ENCODE data around the gene KRTAP10-2.
"Not testable (repeated sequence)": the region's sequence is repeated elsewhere in the genome, so short reads cannot be mapped to it uniquely, and the experiment has no call there.

KRTAP10-2 gene

GRCh38 chr21:44583089-44583799, 31.9 kb upstream of the KRTAP10-2 start:
- no peak for DNase-seq (ENCODE audit: low spot score)

- no peak for DNase-seq (ENCODE audit: low spot score)
Measured at GRCh38 chr21:44582055-44582454, 30.8 kb upstream of the KRTAP10-2 start.

GRCh38 chr21:44581158-44581557, 29.9 kb upstream of the KRTAP10-2 start:
- DNase-seq (ENCODE audit: low spot score): no peak

GRCh38 chr21:44580231-44580821, 29.0 kb upstream of the KRTAP10-2 start, which contains the start of gene KRTAP10-5:
Gene KRTAP10-5 (minus strand): TSS chr21:44580604. CDS start chr21:44580578, 26 bp downstream.
- not testable (repeated sequence) for DNase-seq (ENCODE audit: low spot score)

GRCh38 chr21:44579833-44580144, 28.5 kb upstream of the KRTAP10-2 start:
- DNase-seq (ENCODE audit: low spot score): no peak

GRCh38 chr21:44579056-44579832, 27.9 kb upstream of the KRTAP10-2 start:
- no peak for DNase-seq (ENCODE audit: low spot score)

- no peak for DNase-seq (ENCODE audit: low spot score)
Measured at GRCh38 chr21:44578371-44579055, 27.2 kb upstream of the KRTAP10-2 start.

GRCh38 chr21:44576025-44576420, 24.7 kb upstream of the KRTAP10-2 start:
- DNase-seq (ENCODE audit: low spot score): no peak

GRCh38 chr21:44575307-44576024, 24.2 kb upstream of the KRTAP10-2 start:
- no peak for DNase-seq (ENCODE audit: low spot score)

GRCh38 chr21:44574457-44575306, 23.4 kb upstream of the KRTAP10-2 start:
- DNase-seq (ENCODE audit: low spot score): no peak

- DNase-seq (ENCODE audit: low spot score): not testable (repeated sequence)
Measured at GRCh38 chr21:44573630-44574456, 22.5 kb upstream of the KRTAP10-2 start, which contains the start of gene KRTAP10-4. Gene KRTAP10-4 (plus strand): TSS chr21:44573729. CDS start chr21:44573759, 30 bp downstream.

- DNase-seq (ENCODE audit: low spot score): no peak
Measured at GRCh38 chr21:44572959-44573583, 21.8 kb upstream of the KRTAP10-2 start.

GRCh38 chr21:44571844-44572782, 20.8 kb upstream of the KRTAP10-2 start:
- DNase-seq (ENCODE audit: low spot score): no peak

GRCh38 chr21:44571296-44571695, 20.0 kb upstream of the KRTAP10-2 start:
- no peak for DNase-seq (ENCODE audit: low spot score)

- DNase-seq (ENCODE audit: low spot score): no peak
Measured at GRCh38 chr21:44569861-44570517, 18.7 kb upstream of the KRTAP10-2 start.

GRCh38 chr21:44568667-44569556, 17.6 kb upstream of the KRTAP10-2 start:
- DNase-seq (ENCODE audit: low spot score): no peak

- no peak for DNase-seq (ENCODE audit: low spot score)
Measured at GRCh38 chr21:44568261-44568660, 17.0 kb upstream of the KRTAP10-2 start.
